ENCODE data around the gene ATF6B. TPM values are rescaled to one million over a fixed set of nuclear protein-coding genes. Genes with fewer than 3 reads are reported as not detected.

Gene ATF6B
- total and polyA plus RNA-seq, 3 experiments from 2014 or later: 20.7 to 74.4 (median 72.5) TPM

DNA sequence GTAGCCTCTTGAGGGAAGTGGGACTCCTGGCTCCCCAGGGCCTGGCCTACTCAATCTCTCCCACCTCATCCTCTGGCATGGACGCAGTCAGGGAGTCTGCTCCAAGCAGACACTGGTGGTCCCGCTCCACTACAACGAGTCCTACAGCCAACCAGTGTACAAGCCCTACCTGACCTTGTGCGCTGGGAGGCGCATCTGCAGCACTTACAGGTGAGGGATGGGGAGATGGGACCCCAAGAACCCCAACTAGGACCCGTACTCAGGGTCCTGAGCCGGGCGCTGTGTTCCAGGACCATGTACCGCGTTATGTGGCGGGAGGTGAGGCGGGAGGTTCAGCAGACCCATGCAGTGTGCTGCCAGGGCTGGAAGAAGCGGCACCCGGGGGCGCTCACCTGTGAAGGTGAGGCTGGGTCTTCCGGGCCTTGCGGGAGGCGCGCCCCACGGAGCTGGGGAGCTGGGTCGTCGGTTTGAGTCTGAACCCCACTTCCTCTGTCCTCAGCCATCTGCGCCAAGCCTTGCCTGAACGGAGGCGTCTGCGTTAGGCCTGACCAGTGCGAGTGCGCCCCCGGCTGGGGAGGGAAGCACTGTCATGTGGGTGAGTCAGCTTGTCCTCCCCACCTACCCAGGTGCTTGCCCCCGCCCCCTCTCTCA lies 38.5 kb upstream of the ATF6B start:
- Mint-ChIP-seq H3K27me3 (no peaks in the 10 kb centered on the region), H3K27ac (peak overlapping the region in 2 of 8 donors; percentile 50 to 75), H3K4me3 (no peak overlapping the region), H3K9me3 (no peaks in the 10 kb centered on the region), H3K36me3 (peaks cover 0 to 65% (median 14%) of the 10 kb centered on the region in 3 donors), H3K4me1 (peaks cover 4 to 5% (median 5%) of the 10 kb centered on the region in 3 donors)
- no peaks in the 10 kb centered on the region for H3K4me1 ChIP-seq (ENCODE audit: insufficient read depth, low read length)
- no peaks in the 10 kb centered on the region for H3K27me3 ChIP-seq (ENCODE audit: insufficient read depth, low read length, poor library complexity, severe bottlenecking)
- no peak for DNase-seq
- H3K27ac ChIP-seq (ENCODE audit: low read depth, low read length): no peak overlapping the region
- CTCF ChIA-PET: interaction anchor here (1.6 kb wide), 1 partner anchor 29 kb away, joined by 4 read pairs; no protein-coding TSS in a partner anchor
- no peak overlapping the region for H3K4me3 ChIP-seq (ENCODE audit: low read length)
- H3K9me3 ChIP-seq (ENCODE audit: low read length): no peaks in the 10 kb centered on the region
- H3K36me3 ChIP-seq (ENCODE audit: insufficient read depth, low read length): peaks cover 16% of the 10 kb centered on the region
- POLR2A ChIA-PET: interaction anchor here (0.5 to 0.7 kb wide), 2 partner anchors 29 to 457 kb away, joined by 3 to 5 read pairs; no protein-coding TSS in a partner anchor

DNA sequence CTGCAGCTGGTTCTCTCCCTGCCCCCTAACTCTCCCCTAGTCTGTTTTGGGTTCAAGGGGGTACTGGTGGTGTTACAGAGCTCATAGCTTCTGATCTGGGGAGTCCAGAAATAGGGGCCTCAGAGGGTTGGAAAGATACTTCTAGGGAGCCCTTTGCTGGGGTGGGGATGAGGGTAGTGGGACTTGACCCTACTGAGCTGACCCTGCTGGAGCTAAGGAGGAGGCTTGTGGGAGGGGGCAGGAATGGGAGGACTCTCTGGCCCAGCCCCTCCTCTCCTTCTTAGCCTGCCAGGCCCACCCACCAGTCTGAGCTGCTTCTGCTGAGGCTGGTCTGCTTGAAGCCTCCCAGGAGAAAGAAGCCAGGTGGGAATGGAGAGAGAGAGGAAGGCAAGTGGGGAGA lies 36.2 kb upstream of the ATF6B start, which contains the start of gene EGFL8:
Gene EGFL8, plus strand, starts transcription at position 301 of the 400 bp plus-strand sequence. CDS start 1,571 bp downstream, outside the sequence.
- no peaks in the 10 kb centered on the region for H3K9me3 Mint-ChIP-seq
- Histone ChIP-seq H3K9me3 (ENCODE audit: low read length) (no peaks in the 10 kb centered on the region), H3K27ac (ENCODE audit: low read depth, low read length) (no peak within 1 kb of the TSS), H3K27me3 (ENCODE audit: insufficient read depth, low read length, poor library complexity, severe bottlenecking) (no peaks in the 10 kb centered on the region), H3K36me3 (ENCODE audit: insufficient read depth, low read length) (peaks cover 9% of the 10 kb centered on the region), H3K4me1 (ENCODE audit: insufficient read depth, low read length) (no peaks in the 10 kb centered on the region), H3K4me3 (ENCODE audit: low read length) (no peak within 1 kb of the TSS)
- no peak for DNase-seq
- peaks cover 0 to 45% (median 4%) of the 10 kb centered on the region in 3 donors for H3K36me3 Mint-ChIP-seq
- peaks cover 0 to 5% (median 2%) of the 10 kb centered on the region in 3 donors for H3K4me1 Mint-ChIP-seq
- H3K27me3 Mint-ChIP-seq: no peaks in the 10 kb centered on the region
- ChIA-PET POLR2A (interaction anchor here (0.6 kb wide), 1 partner anchor 283 kb away, joined by 4 read pairs; no protein-coding TSS in a partner anchor), CTCF (interaction anchor here (1.8 kb wide), 1 partner anchor 45 kb away, joined by 4 read pairs; no protein-coding TSS in a partner anchor)
- H3K4me3 Mint-ChIP-seq: no peak within 1 kb of the TSS
- H3K27ac Mint-ChIP-seq: peak within 1 kb of the TSS in 2 of 8 donors; percentile 6 to 47

DNA sequence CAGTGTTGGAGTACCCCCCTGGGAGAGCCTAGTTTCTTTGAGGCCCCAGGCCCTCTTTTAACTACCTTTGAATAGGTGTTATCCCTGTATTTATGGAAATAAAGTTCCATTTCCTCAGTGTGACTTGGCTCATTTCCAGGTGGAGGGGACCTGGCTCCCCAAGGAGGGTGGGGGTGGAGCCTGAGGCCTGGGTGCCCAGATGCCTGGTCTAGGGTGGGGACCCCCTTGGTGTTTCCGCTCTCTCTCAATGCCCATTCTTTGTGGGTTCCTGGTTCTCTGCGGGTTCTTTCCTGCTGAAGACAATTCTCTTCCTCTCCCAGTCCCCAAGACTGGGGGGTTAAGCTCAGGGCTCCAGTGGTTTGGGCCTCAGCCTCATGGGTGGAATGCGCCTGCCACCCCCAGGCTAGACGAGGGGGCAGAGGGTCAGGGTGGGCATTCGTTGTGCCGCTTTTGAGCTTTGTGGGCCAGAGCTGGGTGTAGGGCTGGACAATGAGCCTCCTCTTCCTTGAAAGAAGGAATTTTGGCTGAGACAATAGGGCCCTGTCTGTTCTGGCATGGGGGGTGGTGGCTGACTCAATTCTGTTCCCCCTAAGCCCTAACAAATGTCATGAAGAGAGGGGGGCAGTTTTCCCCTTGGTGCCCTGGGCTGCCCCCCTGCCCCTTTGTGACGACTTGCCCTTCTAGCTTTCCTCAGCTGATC lies 35.7 kb upstream of the ATF6B start:
- Histone ChIP-seq H3K4me3 (ENCODE audit: low read length) (no peak overlapping the region), H3K27me3 (ENCODE audit: insufficient read depth, low read length, poor library complexity, severe bottlenecking) (no peaks in the 10 kb centered on the region), H3K9me3 (ENCODE audit: low read length) (no peaks in the 10 kb centered on the region), H3K4me1 (ENCODE audit: insufficient read depth, low read length) (no peaks in the 10 kb centered on the region), H3K27ac (ENCODE audit: low read depth, low read length) (no peak overlapping the region), H3K36me3 (ENCODE audit: insufficient read depth, low read length) (peaks cover 6% of the 10 kb centered on the region)
- DNase-seq: no peak
- ChIA-PET POLR2A (no interaction called here), CTCF (interaction anchor here (1.8 kb wide), 1 partner anchor 45 kb away, joined by 4 read pairs; no protein-coding TSS in a partner anchor)
- peaks cover 0 to 5% (median 2%) of the 10 kb centered on the region in 3 donors for H3K4me1 Mint-ChIP-seq
- H3K27ac Mint-ChIP-seq: no peak overlapping the region
- no peaks in the 10 kb centered on the region for H3K27me3 Mint-ChIP-seq
- peaks cover 0 to 43% (median 4%) of the 10 kb centered on the region in 3 donors for H3K36me3 Mint-ChIP-seq
- H3K4me3 Mint-ChIP-seq: no peak overlapping the region
- H3K9me3 Mint-ChIP-seq: no peaks in the 10 kb centered on the region

DNA sequence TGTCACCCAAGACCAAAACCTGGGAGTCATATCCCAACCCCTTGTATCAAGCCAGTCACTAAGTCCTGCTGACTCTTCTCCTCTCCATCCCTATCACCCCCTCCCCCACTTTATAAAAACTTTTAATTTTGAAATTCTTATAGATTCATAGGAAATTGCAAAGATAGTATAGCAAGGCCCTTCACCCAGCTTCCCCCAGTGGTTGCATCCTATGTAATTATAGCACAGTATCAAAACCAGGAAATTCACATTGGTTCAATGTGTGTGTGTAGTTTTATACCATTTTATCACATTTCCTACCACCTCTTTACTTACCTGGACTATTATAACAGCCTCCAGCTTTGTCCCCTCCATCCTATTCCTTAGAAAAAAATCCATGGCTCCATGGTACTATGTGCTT lies 30.0 kb upstream of the ATF6B start:
- Mint-ChIP-seq H3K27ac (no peak overlapping the region), H3K9me3 (no peaks in the 10 kb centered on the region), H3K36me3 (peaks cover 7 to 35% (median 13%) of the 10 kb centered on the region in 3 donors), H3K27me3 (no peaks in the 10 kb centered on the region), H3K4me1 (peaks cover 22 to 30% (median 24%) of the 10 kb centered on the region in 3 donors), H3K4me3 (peak overlapping the region in 1 of 7 donors; percentile 50)
- H3K27ac ChIP-seq (ENCODE audit: low read depth, low read length): no peak overlapping the region
- POLR2A ChIA-PET: no interaction called here
- H3K4me3 ChIP-seq (ENCODE audit: low read length): no peak overlapping the region
- DNase-seq: no peak
- peaks cover 16% of the 10 kb centered on the region for H3K4me1 ChIP-seq (ENCODE audit: insufficient read depth, low read length)
- CTCF ChIA-PET: no interaction called here
- peaks cover 19% of the 10 kb centered on the region for H3K36me3 ChIP-seq (ENCODE audit: insufficient read depth, low read length)
- no peaks in the 10 kb centered on the region for H3K27me3 ChIP-seq (ENCODE audit: insufficient read depth, low read length, poor library complexity, severe bottlenecking)
- no peaks in the 10 kb centered on the region for H3K9me3 ChIP-seq (ENCODE audit: low read length)

DNA sequence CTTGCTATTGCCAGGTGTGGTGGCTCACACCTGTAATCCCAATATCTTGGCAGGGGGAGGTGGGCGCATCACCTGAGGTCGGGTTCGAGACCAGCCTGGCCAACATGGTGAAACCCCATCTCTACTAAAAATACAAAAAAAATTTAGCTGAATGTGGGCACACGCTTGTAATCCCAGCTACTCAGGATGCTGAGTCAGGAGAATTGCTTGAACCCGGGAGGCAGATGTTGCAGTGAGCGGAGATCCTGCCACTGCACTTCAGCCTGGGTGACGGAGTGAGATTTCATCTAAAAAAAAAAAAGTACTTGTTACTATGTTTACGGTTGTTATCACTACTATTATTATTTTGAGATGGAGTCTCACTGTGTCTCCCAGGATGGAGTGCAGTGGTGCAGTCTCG lies 28.8 kb upstream of the ATF6B start:
- H3K4me1 Mint-ChIP-seq: peaks cover 28 to 41% (median 31%) of the 10 kb centered on the region in 3 donors
- peaks cover 0 to 1% of the 10 kb centered on the region in 2 donors for H3K27me3 Mint-ChIP-seq
- ChIA-PET POLR2A (no interaction called here), CTCF (no interaction called here)
- H3K27ac Mint-ChIP-seq: peak overlapping the region in 1 of 8 donors; percentile 19
- H3K4me3 ChIP-seq (ENCODE audit: low read length): no peak overlapping the region
- H3K27ac ChIP-seq (ENCODE audit: low read depth, low read length): no peak overlapping the region
- peaks cover 7 to 29% (median 13%) of the 10 kb centered on the region in 3 donors for H3K36me3 Mint-ChIP-seq
- DNase-seq: no peak
- peaks cover 27% of the 10 kb centered on the region for H3K4me1 ChIP-seq (ENCODE audit: insufficient read depth, low read length)
- H3K9me3 Mint-ChIP-seq: no peaks in the 10 kb centered on the region
- peaks cover 19% of the 10 kb centered on the region for H3K36me3 ChIP-seq (ENCODE audit: insufficient read depth, low read length)
- H3K4me3 Mint-ChIP-seq: no peak overlapping the region
- no peaks in the 10 kb centered on the region for H3K9me3 ChIP-seq (ENCODE audit: low read length)
- no peaks in the 10 kb centered on the region for H3K27me3 ChIP-seq (ENCODE audit: insufficient read depth, low read length, poor library complexity, severe bottlenecking)

DNA sequence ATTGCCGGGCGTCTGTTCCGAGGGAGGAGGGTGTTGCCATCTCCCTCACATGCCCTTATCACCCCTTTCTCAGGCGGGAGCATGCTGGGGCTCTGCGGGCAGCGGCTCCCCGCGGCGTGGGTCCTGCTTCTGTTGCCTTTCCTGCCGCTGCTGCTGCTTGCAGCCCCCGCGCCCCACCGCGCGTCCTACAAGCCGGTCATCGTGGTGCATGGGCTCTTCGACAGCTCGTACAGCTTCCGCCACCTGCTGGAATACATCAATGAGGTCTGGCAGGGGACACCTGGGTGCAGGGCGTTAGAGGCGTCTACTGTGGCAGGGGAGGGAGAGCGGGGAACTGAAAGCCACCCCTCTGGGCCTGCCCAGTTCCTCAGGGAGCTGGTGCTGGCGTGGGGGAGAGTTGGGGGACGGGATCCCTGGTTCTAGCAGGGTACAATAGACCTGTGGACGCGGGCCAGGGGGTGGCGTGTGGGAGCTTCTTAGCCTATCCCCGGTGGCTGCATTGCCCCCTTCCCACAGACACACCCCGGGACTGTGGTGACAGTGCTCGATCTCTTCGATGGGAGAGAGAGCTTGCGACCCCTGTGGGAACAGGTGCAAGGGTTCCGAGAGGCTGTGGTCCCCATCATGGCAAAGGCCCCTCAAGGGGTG lies 26.6 kb upstream of the ATF6B start:
- peak overlapping the region; percentile 92 to 100 (median 98) for H3K4me3 Mint-ChIP-seq
- no peaks in the 10 kb centered on the region for H3K9me3 ChIP-seq (ENCODE audit: low read length)
- H3K36me3 ChIP-seq (ENCODE audit: insufficient read depth, low read length): peaks cover 19% of the 10 kb centered on the region
- peak overlapping the region; percentile 82 for H3K27ac ChIP-seq (ENCODE audit: low read depth, low read length)
- peak overlapping the region; percentile 56 to 97 (median 95) for H3K27ac Mint-ChIP-seq
- H3K4me1 ChIP-seq (ENCODE audit: insufficient read depth, low read length): peaks cover 27% of the 10 kb centered on the region
- peaks cover 15% of the 10 kb centered on the region in 2 donors for H3K27me3 Mint-ChIP-seq
- ChIA-PET POLR2A (interaction anchor here (0.6 to 0.9 kb wide), 3 partner anchors 25 to 319 kb away, joined by 3 read pairs; partner anchors contain the start of gene FKBPL), CTCF (interaction anchor here (0.9 to 1.3 kb wide), 7 partner anchors 16 to 40 kb away, joined by 3 to 6 read pairs (median 4); partner anchors contain the start of genes ATF6B and GPSM3)
- no peaks in the 10 kb centered on the region for H3K9me3 Mint-ChIP-seq
- peaks cover 7 to 29% (median 13%) of the 10 kb centered on the region in 3 donors for H3K36me3 Mint-ChIP-seq
- no peaks in the 10 kb centered on the region for H3K27me3 ChIP-seq (ENCODE audit: insufficient read depth, low read length, poor library complexity, severe bottlenecking)
- peak overlapping the region; percentile 93 for H3K4me3 ChIP-seq (ENCODE audit: low read length)
- peaks cover 35 to 56% (median 43%) of the 10 kb centered on the region in 3 donors for H3K4me1 Mint-ChIP-seq
- peak; percentile 52 to 78 (median 63) for DNase-seq

DNA sequence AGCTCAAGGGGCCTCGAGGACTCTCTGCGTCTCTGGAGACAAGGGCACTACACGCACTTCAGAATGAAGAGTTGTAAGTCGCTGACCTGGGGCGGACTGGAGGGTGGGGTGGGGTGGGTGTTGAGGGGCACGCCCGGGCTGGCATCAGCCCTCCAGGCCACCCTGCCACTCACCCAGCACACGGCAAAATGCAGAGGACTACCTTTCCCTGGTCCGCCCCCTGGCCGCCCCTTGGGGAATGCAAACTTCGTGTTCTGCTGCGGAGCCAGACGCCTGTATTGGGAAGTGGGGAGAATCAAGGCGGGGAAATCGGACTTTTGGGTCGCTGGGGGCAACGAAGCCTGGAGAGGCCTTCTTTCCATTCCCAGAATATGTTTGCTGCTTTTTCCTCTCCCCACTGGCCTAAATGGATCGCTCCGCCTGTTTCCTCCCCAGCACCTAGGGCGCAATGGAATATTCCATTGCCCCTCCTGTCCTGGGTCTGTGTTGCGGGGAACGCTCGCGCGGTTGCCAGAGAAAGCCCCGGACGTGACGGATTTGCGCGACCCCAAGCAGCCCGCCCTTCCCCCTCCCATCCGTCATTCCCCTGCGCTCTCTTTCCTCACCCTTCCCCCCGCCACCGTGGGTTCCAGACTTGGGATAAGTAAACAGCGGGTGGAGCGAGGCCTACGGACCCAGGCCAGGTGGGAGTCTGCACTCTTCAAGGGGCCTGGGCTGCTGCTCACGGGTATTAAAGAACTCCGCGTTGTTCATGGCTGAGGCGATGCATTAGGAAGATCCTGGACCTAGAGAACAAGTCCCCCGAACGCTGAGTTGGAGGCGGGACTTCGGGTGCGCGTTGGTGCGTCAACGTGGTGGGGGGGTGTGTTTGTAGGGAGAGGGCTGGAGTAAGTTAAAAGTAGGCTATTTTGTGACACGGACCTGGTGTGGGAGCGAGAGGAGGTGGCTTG lies 25.8 kb upstream of the ATF6B start, which contains the start of gene PPT2:
Gene PPT2, plus strand, starts transcription at position 578 of the 950 bp plus-strand sequence. CDS start 454 bp downstream, outside the sequence.
- Histone ChIP-seq H3K9me3 (ENCODE audit: low read length) (no peaks in the 10 kb centered on the region), H3K27ac (ENCODE audit: low read depth, low read length) (peak within 1 kb of the TSS; percentile 82), H3K4me3 (ENCODE audit: low read length) (peak within 1 kb of the TSS; percentile 93), H3K4me1 (ENCODE audit: insufficient read depth, low read length) (peaks cover 27% of the 10 kb centered on the region), H3K36me3 (ENCODE audit: insufficient read depth, low read length) (peaks cover 19% of the 10 kb centered on the region), H3K27me3 (ENCODE audit: insufficient read depth, low read length, poor library complexity, severe bottlenecking) (no peaks in the 10 kb centered on the region)
- POLR2A ChIA-PET: interaction anchor here (0.6 to 0.9 kb wide), 3 partner anchors 24 to 319 kb away, joined by 3 read pairs; partner anchors contain the start of gene FKBPL
- Mint-ChIP-seq H3K4me1 (peaks cover 37 to 61% (median 45%) of the 10 kb centered on the region in 3 donors), H3K36me3 (peaks cover 7 to 25% (median 13%) of the 10 kb centered on the region in 3 donors), H3K27ac (peak within 1 kb of the TSS; percentile 81 to 97 (median 96)), H3K4me3 (peak within 1 kb of the TSS; percentile 92 to 100 (median 98)), H3K27me3 (peaks cover 18 to 19% of the 10 kb centered on the region in 2 donors), H3K9me3 (no peaks in the 10 kb centered on the region)
- CTCF ChIA-PET: interaction anchor here (1.0 to 1.3 kb wide), 6 partner anchors 17 to 41 kb away, joined by 3 to 6 read pairs (median 4); partner anchors contain the start of gene ATF6B
- peak; percentile 68 to 87 (median 81) for DNase-seq

All from CD8-positive, alpha-beta memory T cell (primary cell).